ENCODE data around the gene SDK2. TPM values are rescaled to one million over a fixed set of nuclear protein-coding genes. Genes with fewer than 3 reads are reported as not detected.

SDK2 gene
- total RNA-seq, 1 donor from 2014 or later, result 3.4 TPM

GRCh38 chr17:73586275-73586832 lies 57.9 kb downstream of the SDK2 start:
- DNase-seq (ENCODE audit: low spot score), result no peak

DNA sequence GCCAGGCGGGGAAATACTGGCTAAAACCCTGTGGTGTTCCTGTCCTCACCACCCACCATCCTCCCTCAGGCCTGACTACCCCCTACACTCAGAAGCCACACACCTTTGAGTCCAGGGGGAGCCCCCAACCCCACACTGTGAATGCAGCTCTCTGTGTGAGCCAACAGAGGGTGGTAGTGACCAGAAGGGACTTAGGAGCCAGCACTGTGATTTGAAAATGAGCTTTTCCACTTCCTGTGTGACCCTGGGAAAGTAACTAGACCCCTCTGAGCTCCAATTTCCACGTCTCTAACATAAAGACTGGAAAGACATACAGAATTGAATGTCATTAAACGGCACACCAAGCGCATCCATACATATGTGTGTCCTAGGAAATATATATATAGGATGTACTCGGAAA lies 58.7 kb downstream of the SDK2 start:
- no peak for DNase-seq (ENCODE audit: low spot score)

GRCh38 chr17:73584987-73585386 lies 59.3 kb downstream of the SDK2 start:
- DNase-seq (ENCODE audit: low spot score), result no peak

DNA sequence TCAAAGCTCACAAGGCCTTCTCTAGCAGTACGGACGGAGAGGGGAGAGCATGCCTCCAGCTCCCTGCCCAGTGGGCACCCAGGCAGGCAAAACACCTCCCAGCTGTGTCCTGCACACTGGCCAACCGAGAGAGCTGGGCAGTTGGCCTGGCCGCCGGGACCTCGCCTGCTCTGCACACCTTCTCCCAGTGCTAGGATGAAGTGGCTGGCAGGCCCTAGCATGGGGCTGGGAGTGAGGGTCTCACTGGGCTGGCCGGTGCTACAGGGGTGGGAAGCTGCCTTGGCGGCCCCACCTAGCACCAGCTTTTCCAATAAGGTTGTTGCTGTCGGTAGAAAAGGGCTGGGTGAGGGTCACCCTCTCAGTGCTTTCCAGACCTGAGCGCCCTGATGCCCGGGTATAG lies 60.2 kb downstream of the SDK2 start:
- DNase-seq (ENCODE audit: low spot score), result no peak

DNA sequence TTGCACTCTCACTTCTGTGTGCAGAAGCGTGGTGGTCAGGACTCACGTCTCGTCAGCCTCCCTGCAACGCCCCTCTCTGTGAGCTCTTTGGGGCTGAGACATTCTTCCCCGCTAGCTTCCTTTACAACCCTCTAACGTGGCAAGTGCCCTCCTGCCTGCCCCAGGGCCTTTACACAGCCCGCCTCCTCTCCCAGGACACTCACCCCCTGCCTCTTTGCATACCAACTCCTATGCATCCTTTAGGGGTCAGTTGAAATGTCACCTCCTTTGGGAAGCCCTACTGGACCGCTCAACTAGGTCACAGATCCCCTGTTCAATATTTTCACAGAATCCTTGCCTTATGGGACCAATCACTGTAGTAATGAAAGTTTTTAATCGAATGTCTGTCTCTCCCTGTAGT lies 61.4 kb downstream of the SDK2 start:
- no peak for DNase-seq (ENCODE audit: low spot score)

DNA sequence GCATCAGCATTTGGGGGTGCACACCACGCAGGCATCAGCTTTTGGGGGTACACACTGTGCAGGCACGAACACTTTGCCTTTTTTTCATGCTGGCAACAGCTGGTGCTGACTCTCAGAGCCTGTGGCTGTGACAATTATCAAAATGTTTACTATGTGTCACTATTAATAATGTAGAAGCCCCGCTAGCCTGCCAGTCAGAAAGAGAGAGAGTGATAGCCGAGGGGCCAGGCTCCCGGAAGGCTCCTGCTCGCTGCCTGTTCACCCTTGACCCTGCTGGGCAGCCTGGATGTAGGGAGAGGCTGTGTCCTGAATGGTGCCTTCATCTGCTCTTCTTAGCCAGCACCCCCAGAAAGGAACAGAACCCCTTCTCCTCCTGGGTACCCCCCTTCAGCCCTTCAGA lies 61.9 kb downstream of the SDK2 start:
- DNase-seq (ENCODE audit: low spot score), result no peak

- no peak for DNase-seq (ENCODE audit: low spot score)
Observed at GRCh38 chr17:73581379-73581778, 62.9 kb downstream of the SDK2 start.

DNA sequence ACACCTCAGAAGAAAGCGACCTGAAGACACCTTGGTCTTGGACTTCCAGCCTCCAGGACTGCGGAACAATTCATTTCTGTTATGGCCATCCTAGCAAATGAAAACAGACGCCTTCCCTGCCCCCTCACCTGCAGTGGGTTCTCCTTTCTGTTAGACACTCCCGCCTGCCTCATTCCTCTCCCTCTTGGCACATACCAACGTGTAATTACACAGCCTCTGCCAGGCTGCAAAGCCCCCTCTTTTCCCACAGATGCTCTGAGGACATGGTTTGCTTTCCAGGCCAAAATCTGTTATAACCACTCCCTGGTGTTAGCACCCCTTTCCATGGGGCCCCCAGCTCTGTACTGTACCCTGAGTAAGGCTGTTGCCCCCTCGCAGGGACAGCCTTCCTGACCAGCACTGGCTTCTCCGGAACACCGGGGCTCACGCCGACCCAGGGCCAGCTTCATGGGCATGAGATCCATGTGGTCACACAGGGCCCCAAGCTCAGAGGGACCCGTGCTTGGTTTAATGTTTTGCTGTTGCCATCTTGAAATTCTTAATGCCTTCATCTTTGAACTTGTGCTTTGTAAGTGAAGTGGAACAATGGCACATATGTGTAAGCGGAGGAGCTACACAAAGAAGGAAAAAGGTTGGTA lies 64.1 kb downstream of the SDK2 start:
- no peak for DNase-seq (ENCODE audit: low spot score)

GRCh38 chr17:73576556-73577098 lies 67.6 kb downstream of the SDK2 start:
- no peak for DNase-seq (ENCODE audit: low spot score)

- no peak for DNase-seq (ENCODE audit: low spot score)
Observed at GRCh38 chr17:73575470-73576221, 68.6 kb downstream of the SDK2 start.

DNA sequence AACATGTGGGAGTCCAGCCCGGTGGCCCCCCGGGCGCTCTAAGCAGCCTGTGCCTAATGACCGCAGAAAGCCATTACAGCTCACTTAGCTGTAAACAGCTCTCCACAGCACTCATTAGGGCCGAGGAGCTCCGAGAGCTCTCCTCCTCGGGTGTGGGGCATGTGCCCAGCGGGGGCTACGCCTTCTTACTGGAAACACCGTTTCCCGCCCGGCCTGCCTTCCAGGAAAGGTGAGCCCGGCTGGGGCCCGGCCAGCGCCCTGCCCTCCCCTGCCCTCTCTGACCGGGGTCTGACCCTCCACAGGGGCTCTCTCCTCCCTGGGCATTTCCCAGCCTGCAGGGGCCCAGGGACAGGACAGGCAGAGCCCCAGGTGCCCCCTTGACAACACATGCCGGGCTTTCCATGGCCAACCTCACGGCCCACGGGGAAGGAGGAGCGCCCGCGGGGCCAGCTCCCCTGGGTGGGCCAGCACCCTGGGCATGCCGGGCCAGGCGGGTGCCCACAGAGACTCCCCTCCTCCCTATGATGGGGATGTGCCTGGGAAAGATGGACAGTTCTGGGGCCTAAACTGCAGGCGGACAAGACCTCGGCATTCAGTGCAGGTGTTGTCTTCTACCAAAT lies 72.6 kb downstream of the SDK2 start:
- DNase-seq (ENCODE audit: low spot score), result no peak

- DNase-seq (ENCODE audit: low spot score), result no peak
Observed at GRCh38 chr17:73569762-73570319, 74.4 kb downstream of the SDK2 start.

DNA sequence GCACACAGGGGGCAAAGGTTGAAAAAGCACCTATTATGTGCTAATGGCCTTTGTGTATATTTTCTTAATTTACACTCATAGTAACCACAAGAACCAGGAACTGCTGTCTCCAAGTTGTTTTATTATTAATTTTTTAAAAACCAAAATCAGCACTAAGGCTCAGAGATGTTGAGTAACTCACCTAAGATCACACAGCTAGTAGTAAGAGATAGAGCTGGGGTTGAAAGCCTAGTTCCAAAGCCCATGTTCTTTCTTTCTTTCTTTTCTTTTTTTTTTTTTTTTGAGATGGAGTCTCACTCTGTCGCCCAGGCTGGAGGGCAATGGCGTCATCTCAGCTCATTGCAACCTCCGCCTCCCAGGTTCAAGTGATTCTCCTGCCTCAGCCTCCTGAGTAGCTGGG lies 75.3 kb downstream of the SDK2 start:
- DNase-seq (ENCODE audit: low spot score), result no peak

DNA sequence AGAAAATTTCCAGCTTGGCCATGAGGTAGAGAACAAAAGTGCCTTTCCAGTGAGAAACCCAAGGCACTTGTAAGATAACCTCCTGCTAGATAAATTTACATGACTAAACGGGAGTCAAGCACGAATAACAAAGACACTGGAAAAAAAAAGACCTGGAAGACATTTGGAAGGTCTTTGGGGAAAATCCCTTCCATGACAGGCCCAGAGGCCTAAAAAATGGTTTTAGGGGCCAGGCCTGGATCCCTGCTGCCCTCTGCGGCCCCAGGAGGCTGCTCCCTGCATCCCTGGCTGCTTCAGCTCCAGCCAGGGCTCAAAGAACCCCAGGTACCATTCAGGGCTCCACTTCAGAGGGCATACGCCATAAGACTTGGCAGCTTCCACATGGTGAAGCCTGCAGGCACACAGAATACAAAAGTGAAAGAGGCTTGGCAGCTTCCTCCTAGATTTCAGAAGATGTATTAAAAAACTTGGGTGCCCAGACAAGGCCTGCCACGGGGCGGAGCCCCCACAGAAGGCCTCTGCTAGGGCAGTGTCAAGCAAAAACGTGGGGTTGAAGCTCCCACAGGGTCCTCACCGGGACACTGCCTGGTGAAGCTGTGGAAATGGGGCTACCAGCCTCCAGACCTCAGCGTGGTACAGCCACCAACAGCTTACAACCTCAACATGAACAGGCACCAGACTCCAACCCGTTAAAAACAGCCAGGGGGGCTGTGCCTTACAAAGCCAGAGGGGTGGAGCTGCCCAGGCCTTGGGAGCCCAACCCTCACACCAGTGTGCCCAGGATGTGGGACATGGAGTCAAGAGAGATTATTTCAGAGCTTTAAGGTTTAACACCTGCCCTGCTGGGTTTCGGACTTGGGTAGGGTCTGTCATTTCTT lies 77.1 kb downstream of the SDK2 start:
- no peak for DNase-seq (ENCODE audit: low spot score)

GRCh38 chr17:73564843-73565242 lies 79.4 kb downstream of the SDK2 start:
- no peak for DNase-seq (ENCODE audit: low spot score)

DNA sequence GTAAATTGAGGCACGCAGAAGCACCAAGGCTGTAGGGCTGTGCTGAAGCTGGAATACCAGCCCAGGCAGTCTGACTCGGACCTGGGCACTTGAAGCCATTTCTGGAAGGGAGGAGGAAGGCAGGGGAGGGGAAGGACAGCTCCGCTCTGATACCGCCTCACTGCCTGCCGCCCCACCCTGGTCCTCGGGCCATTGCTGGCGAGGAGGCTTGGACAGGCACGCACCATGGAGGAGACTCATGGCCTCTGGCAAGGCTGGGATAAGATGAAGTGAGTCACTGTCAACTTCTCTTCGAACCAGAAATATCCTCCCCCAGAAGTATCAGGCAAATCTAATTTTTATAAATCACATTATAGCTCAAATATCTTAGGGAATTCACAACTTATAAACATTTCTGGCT lies 81.3 kb downstream of the SDK2 start:
- DNase-seq (ENCODE audit: low spot score), result no peak

GRCh38 chr17:73561111-73561510 lies 83.1 kb downstream of the SDK2 start:
- DNase-seq (ENCODE audit: low spot score), result no peak

DNA sequence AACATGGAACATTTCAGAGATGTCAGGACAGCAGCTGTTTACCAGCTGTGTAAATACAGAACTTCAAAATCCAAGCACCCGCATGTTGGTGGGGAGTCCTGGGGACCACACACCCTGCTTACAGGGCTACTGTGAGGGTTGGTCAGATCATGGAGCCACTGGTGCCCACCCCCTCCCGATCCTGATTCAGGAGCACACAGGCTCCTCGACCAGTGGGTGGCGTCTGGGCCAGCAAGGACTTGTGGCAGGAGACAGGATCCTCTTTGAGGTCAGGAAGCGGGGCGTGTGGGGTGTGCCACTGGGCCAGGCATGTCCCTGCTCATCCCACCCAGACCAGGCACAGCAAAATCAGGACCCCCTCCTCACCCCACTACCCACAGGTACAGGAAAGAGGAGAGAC lies 83.6 kb downstream of the SDK2 start:
- no peak for DNase-seq (ENCODE audit: low spot score)

DNA sequence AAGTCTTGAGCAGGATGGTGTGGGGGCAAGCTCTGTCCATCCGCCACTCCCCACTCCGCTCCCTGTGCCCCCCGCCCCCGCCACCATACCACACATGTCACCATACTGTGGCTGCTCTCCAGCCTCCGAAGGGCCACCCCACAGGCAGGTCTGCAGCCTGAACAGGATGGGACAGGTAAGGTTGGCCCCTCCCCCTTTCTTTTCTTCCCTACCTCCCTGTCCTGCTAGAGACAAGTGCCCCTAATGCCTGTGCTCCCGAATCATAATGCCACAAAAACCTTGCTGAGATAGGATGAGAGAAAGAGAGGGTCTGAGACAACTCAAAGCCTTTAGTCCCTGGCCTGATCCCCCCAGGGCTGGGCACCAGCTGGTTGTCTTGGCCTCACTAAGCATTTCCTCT lies 84.7 kb downstream of the SDK2 start:
- DNase-seq (ENCODE audit: low spot score), result no peak

- DNase-seq (ENCODE audit: low spot score), result no peak
Observed at GRCh38 chr17:73555199-73555960, 88.9 kb downstream of the SDK2 start.

- no peak for DNase-seq (ENCODE audit: low spot score)
Observed at GRCh38 chr17:73554498-73554897, 89.7 kb downstream of the SDK2 start.

Data from ureter (tissue), 1 donor.